Nucleus accumbens (tissue), 56 donors: Measurements from ENCODE around the gene ZFYVE26.

Source experiments
- DNase-seq, 56 donors: peaks; one replicate each; lab custom pipeline; 2025; lab: John Stamatoyannopoulos, UW

The ZFYVE26 gene

DNA sequence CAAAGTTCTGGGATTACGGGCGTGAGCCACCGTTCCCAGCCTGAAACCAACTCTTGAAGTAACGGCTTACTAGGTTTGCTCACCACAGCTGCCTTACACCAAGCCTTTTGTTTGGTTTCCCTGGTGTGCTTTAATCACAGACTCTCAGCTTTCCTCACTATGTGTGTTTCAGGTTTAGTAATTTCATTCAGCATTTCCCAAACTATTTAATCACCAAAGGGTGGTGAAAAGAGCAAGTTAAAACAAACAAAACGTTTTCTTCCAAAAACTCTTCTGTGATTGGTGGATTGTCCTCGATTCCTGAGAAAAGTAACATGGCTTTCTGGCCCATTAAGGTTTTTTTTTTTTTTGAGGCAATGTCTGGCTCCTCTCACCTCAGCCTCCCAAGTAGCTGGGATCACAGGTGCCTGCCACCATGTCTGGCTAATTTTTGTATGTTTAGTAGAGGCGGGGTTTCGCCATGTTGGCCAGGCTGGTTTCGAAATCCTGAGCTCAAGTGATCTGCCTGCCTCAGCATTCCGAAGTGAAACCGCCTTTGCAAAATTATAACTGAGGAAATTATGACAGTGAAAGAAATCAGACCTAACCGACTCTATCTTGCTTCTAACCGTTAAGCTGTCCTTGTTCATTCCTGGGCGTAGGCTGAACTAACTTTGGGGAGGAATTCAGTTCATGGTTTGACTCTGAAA, 1.5 kb upstream of the ZFYVE26 start:
- no peak for DNase-seq

DNA sequence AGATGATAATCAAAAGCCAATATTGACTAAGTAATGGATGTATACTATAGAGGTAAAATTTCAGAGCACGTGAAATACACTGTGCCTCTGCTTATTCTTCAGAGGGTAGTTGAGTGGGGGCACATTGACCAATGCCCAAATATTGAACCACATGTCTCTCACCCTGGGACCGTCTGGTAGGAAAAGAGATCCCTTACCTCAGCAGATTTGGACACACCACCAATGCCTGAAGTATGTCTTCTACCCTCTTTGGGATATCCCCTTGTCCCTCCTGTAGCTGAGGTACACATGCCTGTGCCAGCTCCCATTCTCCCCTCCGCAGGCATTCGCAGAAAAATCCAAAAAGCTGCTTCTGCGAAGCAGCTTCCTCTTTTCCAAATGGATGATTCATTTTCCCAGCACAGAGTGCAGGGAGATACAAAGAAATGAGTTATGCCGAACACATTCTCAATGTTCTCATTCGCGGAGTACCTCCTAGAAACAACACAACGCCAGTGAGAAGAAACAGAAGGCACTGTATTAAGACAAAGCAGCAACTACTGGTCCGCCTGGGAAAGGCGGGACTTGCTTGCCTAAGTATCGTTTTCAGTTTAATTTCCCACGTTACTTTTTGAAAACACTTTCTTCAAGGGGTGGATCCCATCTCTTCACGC, 691 bp downstream of the ZFYVE26 start:
- peak in 5 of 56 donors; percentile 6 to 51 (median 22) for DNase-seq

DNA sequence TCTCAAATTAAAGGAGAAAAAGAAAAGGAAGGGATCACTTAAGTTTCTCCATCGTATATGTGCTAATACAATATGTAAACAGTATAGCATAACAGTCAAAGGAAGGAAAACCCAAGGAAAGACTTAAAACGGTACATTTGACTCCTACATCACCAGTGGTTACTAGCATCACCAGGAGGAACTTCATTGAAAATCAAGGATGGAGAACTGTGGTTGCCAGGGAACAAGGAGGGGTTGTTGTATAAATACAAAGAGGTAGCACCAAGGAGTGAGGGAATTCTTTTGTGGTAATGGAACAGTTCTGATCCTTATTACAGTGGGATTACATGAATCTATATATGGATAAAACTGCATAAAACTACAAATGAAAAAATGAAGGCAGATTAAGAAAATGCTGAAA, 1.6 kb downstream of the ZFYVE26 start:
- DNase-seq, result no peak

DNA sequence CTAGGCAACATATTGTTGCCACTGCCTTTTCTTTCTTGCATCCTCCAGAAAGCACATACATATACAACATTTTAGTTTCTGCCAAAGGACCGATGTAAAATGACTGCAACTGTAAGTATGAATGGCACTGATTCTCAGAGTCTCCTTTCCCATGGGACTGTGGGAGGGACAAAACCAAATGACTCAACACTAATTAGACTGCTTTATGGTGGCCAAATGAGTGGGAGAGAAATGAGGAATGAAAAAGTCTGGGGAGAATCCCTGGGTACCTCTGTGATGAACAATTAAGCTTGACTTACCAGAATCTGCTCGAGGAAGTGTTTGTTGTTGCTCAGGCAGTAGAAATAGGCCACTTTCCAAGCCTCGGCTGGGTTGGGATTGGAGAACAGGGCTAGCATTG, 10.1 kb downstream of the ZFYVE26 start:
- DNase-seq, result no peak

DNA sequence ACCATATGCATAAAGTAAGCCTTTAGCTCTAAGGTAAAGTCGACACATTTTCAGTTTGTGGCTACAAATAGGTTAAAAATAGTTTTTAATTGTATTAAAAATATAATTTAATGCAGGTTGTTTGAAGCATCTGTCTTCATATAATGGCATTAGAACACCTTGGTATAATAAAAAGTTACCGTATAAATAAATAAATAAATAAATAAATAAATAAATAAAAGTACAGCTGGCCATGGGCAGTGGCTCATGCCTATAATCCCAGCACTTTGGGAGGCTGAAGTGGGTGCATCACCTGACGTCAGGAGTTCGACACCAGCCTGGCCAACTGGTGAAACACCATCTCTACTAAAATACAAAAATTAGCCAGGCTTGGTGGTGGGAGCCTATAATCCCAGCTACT, 15.6 kb downstream of the ZFYVE26 start:
- DNase-seq, result no peak

DNA sequence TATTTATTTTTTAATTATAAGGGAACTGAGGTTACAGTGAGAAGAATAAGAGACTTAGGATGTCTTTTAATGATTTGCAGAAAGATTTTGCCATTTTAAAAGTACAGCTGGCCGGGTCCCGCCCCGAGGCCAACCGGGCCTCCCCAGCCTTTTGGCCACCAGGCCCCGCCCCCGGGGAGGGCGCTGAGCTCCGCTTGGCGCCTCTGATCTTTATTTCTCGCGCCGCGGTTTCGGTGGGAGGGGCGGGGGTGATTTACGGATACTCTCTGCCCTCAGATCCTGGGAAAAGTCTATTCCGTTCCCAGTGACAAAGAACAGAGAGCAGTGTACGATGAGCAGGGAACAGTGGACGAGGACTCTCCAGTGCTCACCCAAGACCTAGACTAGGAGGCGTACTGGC, 17.7 kb downstream of the ZFYVE26 start:
- no peak for DNase-seq

DNA sequence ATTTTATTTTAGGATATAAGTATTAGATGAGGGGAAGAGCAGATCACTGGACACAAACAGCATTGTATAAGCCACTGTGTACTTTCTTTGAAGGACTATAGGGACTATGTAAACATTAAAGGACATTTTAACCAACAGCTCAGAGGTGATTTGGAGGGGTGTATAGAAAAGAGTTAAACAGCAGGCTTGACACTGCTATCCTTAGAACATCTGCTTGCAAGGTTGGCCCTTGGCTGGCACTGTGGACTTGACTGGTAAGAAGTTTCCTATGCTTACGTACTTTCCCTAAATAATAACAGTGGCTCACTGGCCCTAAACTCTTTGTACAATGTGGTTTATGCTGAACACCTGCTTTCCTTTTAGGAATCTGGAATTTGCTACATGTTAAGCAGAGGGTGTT, 28.7 kb downstream of the ZFYVE26 start:
- no peak for DNase-seq

DNA sequence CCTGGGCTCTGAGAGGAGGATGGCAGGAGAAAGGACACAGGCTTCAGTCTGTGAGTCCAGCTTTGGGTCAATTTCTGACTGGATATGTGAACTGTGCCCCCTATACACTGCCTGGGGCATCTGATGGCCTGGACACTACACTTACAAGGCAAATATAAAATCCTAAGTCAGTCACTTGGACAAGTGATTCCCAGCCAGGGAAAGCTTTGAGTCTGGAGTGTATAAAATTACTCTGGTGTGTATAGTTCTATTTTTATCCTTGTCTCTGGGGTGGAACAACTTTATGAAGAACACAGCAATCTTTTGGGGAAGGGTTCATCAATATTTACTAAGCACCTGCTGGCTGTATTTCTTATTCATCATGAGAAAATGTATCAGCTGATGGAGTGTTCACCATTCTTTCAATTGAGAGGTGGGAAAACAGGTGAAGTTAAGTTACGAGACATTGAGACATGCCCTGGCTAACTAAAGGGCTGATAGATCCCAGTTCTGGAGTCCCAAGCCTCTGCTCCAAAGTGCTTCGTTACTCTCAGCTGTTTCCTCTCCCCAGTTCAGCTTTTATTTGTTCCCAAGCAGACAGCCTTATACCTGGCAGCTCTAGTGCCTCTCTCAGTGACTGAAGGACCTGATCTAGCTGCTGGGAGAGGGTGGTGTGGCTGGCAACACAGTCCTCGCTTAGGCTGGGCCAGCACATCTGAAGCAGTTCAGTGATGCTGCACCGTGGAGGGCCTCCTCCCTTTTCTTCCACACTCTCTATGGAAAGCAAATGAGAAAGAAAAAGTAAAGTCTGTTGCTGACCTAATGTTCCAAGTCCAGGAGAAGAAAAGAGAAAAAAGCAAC, 30.9 kb downstream of the ZFYVE26 start:
- no peak for DNase-seq

DNA sequence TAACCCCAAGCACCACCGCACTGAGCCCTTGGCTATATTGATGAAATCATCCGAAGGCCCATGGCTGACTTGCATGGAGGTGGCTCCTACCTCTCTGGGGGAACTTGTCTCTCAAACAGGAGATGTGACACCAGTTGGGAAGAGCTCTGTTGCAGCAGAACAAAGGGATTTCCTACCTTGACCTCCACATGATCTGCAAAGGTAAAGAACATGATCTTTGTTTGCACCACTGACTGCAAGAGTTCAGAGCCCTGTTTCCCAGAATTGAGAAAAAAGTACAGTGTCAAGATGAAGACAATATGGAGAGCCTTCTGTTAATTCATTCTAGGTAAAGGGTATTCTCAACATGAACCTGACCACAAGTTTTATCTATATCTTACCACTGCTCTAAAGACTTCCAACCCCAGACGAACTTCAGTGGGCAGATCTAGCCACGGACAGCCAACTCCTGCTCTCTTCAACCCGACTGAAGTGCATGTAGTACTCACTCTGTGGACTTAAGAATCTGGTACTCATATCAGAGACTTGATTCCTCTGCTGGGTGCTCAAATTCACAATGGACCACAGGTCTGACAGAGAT, 32.1 kb downstream of the ZFYVE26 start:
- no peak for DNase-seq

DNA sequence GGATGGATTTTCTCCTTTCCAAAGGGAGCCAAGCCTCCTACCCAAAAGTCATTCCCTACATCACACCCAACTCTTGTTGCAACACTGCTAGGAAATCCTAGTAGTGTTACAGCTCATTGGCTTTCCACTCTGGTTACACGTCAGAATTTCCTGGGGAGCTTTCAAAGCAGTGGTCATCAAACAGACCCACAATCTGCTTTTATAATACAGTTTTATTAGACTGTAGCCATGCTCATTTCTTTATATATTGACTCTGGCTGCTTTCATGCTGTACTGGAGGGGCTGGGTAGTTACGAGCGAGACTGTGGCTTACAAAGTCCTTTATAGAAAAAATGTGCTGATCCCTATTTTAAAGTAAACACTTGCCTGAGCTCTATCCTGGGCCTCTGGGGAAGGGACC, 34.3 kb downstream of the ZFYVE26 start:
- DNase-seq, result no peak

DNA sequence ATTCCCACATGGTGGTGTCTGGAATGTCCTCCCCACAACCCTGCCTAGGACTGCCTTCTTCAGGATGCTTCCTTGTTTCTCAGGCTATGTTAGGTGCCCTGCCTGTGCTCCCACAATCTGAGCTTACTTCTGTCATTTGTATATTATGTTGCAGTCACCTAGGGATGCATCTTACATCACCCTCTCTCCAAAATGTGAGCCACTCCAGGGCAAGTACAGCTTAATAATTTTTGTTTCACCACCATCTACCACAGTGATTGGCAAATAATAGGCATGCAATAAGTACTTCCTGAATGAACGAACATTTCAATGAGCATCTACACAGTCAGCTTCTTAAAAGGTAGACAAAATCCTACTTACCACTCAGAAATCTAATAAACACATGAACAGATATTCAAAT, 37.6 kb downstream of the ZFYVE26 start:
- DNase-seq, result no peak

DNA sequence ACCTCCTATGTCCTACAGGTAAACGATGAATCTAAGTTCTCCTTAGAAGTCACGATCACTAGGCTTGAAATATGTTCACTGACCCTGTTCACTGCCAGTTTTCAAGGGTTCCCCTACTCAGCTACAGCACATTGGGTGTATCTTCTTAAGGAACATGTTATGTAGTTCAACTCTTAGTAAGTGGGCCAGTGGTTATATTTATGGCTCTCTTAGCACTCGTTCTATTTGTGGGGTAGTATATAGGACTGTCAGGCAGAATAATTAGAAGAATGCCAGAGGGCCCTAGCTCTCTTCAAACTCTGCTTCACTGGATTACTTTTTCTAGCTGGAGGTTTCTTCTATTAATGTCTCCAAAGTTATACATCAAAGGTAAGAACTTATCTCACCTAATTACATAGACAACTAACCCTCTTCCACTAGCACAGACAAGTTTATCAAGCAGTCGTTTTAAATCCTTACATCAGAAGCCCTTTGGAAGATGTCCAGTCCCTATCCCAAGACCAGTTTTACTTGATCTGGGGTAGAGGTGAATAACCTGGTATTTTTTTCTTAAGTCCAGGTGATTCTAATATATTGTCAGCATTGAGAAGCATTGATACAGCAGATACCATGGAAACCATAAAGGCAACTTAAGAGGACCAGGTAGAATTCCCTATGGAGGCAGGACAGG, 39.6 kb downstream of the ZFYVE26 start:
- no peak for DNase-seq

DNA sequence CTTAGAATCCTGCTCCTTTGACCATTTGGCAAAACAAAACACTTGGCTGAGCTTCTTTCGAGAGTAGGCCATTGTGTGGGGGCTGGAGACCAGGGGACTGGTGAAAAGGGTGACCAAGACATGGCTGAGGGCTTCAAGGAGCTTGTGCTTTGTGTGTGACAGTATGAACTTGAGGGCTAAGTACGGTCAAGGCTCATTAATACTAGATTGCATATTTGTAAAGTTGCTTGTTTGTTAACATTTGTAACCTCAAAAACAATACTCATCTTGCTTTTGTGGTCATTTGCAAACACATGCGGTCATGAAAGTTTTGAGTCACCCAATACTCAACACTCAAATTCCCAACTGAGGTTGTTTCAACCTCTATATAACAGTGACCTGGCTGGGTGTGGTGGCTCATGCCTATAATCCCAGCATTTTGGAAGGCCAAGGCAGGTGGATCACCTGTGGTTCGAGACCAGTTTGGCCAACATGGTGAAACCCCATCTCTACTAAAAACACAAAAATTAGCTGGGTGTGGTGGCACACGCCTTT, 42.5 kb downstream of the ZFYVE26 start:
- DNase-seq, result no peak

DNA sequence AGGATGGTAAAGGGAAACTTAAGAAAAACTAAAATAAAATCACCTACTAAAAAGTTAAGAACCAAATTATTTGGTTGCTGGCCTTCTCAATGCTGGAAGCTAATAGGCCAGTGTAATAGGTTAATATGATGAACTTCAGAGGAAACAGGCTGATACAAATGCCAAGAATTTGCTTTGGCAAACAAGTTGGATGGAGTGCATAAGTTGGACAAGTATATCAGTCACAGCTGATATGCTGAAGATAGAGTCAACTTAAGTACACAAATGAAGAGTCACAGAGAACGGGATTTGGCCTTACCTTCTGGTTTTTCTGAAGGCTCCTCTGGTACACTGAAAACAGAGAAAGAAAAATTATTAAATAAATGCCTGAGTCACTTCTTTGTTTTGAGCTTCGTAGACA, 48.2 kb downstream of the ZFYVE26 start:
- DNase-seq, result no peak

DNA sequence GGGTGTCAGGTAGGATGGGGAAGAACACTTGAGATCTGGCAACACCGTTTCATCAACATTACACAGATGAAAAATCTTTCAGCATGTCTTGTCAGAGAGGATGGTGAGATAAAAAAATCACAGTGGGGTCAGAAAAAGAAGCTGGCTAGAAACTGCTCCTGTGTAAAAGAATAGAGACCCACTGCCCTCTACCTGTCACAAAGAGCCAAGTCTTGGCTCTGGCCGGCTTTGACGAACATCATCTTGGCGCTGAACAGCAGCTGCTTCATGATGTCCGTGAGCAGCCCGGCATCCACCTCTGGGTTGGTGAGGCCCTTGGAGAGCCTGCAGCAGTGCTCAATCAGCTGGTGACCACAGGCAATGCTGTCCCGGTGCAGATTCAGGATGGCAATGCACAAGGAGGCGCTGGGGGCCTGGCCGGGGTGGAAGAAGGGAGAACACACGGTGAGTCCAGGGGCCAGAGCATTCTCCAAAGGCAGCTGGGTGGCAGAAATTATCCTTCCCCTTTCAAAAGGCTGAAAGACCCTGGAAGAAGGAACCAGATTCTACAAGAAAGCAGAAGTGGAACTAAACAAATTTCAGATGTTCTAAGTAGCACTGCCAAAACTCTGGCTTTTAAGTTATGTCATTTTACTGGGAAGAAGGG, 50.2 kb downstream of the ZFYVE26 start:
- DNase-seq, result peak in 1 of 56 donors; percentile 5

DNA sequence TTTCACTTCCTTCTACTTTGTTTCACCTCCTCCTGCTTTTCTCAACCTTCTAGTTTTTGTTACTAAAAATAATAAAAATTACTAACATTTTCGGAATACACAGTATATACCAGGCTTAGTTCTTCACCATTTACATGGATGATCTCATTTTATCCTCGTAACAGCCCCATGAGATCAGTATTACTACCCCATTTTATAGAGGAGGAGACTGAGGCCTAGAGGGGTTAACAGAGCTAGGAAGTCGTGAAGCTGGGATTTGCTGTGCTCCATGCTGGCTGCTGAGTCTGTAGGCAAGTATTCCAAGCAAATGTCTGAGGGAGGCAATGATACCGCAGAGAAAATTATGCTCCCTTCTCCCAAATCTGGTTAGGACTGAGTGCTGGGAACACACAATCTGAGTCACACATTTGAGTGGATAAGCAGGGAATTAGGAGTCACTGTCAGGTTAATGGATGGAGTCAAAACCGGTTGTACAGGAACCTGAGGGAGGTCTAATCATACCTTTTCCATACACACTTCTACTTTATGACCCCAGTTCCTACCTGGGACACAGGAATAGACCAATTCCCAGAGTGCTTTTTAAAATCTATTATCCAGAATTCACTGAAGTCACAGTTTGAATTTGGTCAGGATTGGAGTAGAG, 51.1 kb downstream of the ZFYVE26 start:
- no peak for DNase-seq

DNA sequence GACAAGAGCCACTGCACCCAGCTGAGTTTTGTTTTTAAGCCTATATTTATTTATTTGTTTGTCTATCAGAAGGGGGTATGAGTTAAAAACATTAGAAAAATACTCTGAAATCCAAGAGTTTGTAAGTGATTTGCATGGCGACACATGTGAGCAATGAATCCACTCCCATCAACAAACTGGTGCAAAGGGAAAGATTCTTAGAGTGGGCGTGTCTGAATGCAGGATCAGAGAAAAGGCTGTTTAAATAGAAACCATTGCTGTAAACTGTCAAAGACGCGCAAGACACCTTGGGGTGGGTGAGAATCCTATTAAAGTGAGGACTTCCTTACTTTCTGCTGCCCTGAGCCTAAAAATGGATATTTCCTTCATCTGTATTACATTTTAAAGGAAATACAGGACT, 51.9 kb downstream of the ZFYVE26 start:
- DNase-seq, result no peak

DNA sequence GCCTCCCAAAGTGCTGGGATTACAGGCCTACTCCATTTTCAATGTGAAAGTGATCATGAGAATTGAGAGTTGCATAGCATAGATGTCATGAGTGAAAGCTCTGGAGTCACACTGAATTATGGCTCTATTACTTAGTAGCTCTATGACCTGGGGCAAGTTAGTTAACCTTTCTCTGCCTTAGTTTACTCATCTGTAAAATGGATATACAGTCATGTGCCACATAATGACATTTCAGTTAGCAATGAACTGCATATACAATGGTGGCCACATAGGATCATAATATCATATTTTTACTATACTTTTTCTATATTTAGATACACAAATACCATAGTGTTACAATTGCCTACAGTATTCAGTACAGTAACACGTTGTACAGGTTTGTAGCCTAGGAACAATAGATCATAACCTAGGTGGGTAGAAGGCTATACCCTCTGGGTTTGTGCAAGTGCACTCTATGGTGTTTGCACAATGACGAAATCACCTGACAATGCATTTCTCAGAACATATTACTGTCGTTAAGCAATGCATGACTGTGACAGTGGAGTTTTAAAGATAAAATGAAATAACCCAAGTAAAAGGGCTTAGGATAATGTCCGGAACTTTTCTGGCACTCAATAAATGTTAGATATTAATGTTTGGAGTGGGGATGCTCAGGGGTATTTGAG, 53.1 kb downstream of the ZFYVE26 start:
- DNase-seq, result no peak

DNA sequence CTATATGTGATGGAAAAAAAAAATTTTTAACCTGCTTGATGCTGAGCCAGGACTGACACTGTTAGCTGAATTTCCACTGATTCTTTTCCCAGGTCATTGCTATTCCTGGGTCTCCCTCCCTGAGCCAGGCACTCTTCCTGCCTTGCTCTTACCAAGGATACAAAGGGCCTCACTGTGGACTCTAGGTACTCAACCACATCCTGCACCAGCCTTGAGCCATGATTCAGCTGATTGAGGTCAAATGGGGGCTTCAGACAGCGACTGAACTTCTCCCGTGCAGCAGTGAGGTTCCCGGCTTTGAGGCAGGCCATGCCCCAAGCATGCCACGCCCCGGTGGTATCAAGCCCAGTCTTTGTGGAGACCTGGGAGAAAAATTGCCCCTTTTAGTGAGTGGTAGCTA, 54.3 kb downstream of the ZFYVE26 start:
- DNase-seq, result no peak
